Measurements from ENCODE around the gene SLC39A8.

The SLC39A8 gene

GRCh38 chr4:102333787-102334186, 11.5 kb downstream of the SLC39A8 start:
- no peaks in the 10 kb centered on the region for H3K36me3 Mint-ChIP-seq (ENCODE audit: insufficient read depth)
- no peak for DNase-seq
- H3K27me3 Mint-ChIP-seq: no peaks in the 10 kb centered on the region
- no peak overlapping the region for H3K4me3 Mint-ChIP-seq
- no peak overlapping the region for H3K27ac Mint-ChIP-seq
- no peak for ATAC-seq (replicated peaks)
- H3K4me1 Mint-ChIP-seq (ENCODE audit: low read depth in 2 of 2): peaks cover 15 to 26% of the 10 kb centered on the region in 2 donors
- no peaks in the 10 kb centered on the region for H3K9me3 Mint-ChIP-seq

DNA sequence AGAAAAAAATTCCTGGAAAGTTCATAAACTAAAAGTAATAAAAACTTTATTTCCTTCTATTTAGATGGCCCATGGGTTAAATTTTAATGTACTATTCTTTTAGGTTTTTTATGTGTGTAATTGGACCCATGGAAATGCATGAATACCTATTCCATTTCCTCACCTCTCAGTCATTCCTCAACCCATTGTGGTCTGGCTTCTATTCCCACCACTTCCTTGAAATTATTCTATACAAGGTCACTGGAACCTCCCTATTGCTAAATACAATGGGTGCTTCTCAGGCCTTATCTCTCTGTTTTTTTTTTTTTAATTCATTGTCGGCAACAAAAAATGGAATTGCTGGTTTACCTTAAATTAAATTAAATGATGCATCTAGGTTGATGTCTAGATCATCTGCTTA, 17.2 kb downstream of the SLC39A8 start:
- no peak for DNase-seq
- H3K27ac Mint-ChIP-seq: no peak overlapping the region
- no peak overlapping the region for H3K4me3 Mint-ChIP-seq
- ATAC-seq (replicated peaks): no peak
- no peaks in the 10 kb centered on the region for H3K27me3 Mint-ChIP-seq
- H3K36me3 Mint-ChIP-seq (ENCODE audit: insufficient read depth): no peaks in the 10 kb centered on the region
- H3K4me1 Mint-ChIP-seq (ENCODE audit: low read depth in 2 of 2): peaks cover 12 to 20% of the 10 kb centered on the region in 2 donors
- H3K9me3 Mint-ChIP-seq: no peaks in the 10 kb centered on the region

GRCh38 chr4:102326951-102327350, 18.3 kb downstream of the SLC39A8 start:
- H3K27ac Mint-ChIP-seq: no peak overlapping the region
- H3K27me3 Mint-ChIP-seq: no peaks in the 10 kb centered on the region

DNA sequence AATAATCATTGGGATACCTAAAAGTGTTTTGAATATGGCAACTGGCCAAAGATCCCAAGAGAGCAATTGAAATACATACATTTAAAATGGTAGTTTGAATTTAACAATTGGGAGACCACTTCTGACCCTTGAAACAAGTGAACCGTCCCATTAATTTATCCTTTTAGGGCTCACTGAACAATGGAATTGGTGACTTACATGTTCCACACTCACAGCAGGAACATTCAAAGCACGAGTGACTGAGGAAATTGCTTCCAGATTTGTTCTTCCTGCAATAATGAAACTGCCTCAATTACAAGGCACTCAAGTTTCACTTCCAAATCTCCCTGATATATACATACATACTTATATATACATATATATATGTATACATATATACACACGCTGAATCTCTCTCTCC, 20.6 kb downstream of the SLC39A8 start:
- DNase-seq: no peak
- Mint-ChIP-seq H3K27me3 (no peaks in the 10 kb centered on the region), H3K4me1 (ENCODE audit: low read depth in 2 of 2) (peaks cover 6 to 21% of the 10 kb centered on the region in 2 donors)

More at GRCh38 chr4:102326951-102327350, 18.3 kb downstream of the SLC39A8 start:
- peaks cover 9 to 14% of the 10 kb centered on the region in 2 donors for H3K4me1 Mint-ChIP-seq (ENCODE audit: low read depth in 2 of 2)
- no peak overlapping the region for H3K4me3 Mint-ChIP-seq
- H3K9me3 Mint-ChIP-seq: no peaks in the 10 kb centered on the region
- no peaks in the 10 kb centered on the region for H3K36me3 Mint-ChIP-seq (ENCODE audit: insufficient read depth)
- no peak for DNase-seq
- no peak for ATAC-seq (replicated peaks)

DNA sequence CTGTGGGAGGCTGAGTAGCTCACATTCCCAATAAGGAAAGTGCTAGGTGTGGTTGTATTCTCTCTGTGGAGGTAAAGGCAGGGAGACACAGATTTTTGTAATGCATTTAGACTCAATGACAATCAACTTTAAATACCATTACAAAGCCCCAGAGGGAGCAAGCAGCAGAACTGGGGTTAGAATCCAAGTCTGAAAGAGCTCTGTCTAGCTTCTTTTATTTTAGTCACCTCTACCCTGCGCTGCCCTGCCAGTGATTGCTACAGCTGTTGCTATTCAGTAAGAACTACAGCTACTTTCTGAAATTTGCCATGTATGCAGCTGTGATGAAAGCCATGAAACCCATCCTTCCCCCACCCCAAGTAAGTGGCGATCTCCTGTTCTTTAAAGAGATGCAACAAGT, 22.5 kb downstream of the SLC39A8 start:
- H3K9me3 Mint-ChIP-seq: no peaks in the 10 kb centered on the region
- DNase-seq (no peak), ATAC-seq (replicated peaks) (no peak)
- no peaks in the 10 kb centered on the region for H3K27me3 Mint-ChIP-seq
- H3K27ac Mint-ChIP-seq: no peak overlapping the region
- H3K4me1 Mint-ChIP-seq (ENCODE audit: low read depth in 2 of 2): peaks cover 4 to 30% of the 10 kb centered on the region in 2 donors
- no peak overlapping the region for H3K4me3 Mint-ChIP-seq
- peaks cover 5% of the 10 kb centered on the region for H3K36me3 Mint-ChIP-seq (ENCODE audit: insufficient read depth)

More for the DNA sequence above, 20.6 kb downstream of the SLC39A8 start:
- no peak overlapping the region for H3K27ac Mint-ChIP-seq
- no peak for ATAC-seq (replicated peaks)
- H3K9me3 Mint-ChIP-seq: no peaks in the 10 kb centered on the region
- no peak overlapping the region for H3K4me3 Mint-ChIP-seq
- H3K36me3 Mint-ChIP-seq (ENCODE audit: insufficient read depth): peaks cover 5% of the 10 kb centered on the region

DNA sequence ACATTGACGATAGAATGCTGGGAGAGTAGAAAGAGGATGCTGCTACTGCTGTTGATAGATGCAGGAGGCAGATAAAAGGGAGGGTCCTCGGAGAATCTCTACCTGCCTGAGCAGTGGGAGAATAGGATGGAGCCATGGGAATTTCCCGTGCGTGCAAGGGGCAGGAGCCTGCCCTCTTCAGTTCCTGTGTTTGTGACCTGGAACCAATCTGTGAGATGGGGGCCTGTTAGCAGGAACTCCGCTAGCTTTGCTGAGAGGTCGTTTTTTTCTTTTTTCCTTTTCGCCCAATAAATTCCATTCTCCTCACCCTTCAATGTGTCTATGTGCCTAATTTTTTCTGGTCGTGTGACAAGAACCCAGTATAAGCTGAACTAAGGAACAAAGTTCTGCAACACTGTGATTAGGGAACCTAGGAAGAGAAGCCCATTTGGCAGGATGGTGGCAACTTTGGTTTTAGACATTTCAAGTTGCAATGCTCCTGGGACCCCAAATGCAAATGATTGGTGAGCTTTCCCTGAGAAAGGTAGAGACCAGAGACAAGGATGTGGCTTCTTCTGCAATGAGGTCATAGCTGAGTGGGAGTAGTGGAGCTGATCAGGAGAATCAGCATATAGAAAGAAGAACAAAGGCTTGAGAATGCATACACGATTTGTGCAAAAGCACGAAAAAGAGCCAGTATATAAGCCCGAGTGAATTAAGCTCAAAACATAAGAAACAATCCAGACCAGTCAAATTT, 23.9 kb downstream of the SLC39A8 start:
- Mint-ChIP-seq H3K27me3 (no peaks in the 10 kb centered on the region), H3K9me3 (no peaks in the 10 kb centered on the region), H3K4me1 (ENCODE audit: low read depth in 2 of 2) (peaks cover 4 to 26% of the 10 kb centered on the region in 2 donors), H3K27ac (no peak overlapping the region), H3K4me3 (no peak overlapping the region), H3K36me3 (ENCODE audit: insufficient read depth) (peaks cover 5% of the 10 kb centered on the region)
- no peak for DNase-seq
- ATAC-seq (replicated peaks): no peak

GRCh38 chr4:102319594-102319993, 25.7 kb downstream of the SLC39A8 start:
- H3K27ac Mint-ChIP-seq: no peak overlapping the region
- peaks cover 4 to 27% of the 10 kb centered on the region in 2 donors for H3K4me1 Mint-ChIP-seq (ENCODE audit: low read depth in 2 of 2)
- H3K36me3 Mint-ChIP-seq (ENCODE audit: insufficient read depth): peaks cover 5% of the 10 kb centered on the region
- DNase-seq: no peak
- no peak for ATAC-seq (replicated peaks)
- no peaks in the 10 kb centered on the region for H3K27me3 Mint-ChIP-seq
- H3K9me3 Mint-ChIP-seq: no peaks in the 10 kb centered on the region
- H3K4me3 Mint-ChIP-seq: no peak overlapping the region

DNA sequence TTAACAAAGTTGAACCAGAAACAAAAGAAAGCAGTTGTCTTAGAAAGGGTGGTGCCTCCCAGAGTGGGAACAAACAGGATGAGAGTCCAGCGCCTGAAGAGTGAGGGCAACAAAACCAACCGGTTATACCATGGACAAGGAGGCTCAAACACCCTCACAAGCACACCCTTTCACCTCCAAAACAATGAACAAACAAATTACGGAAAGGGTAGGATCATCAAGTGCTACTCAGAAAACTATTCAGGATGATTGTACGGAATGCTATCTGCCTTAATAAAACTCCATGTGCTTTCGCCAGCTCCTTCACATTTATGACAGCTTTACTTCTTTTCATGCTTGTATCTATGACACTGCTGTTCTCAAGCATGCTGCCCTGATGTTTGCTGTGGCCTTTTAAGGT, 26.8 kb downstream of the SLC39A8 start:
- peaks cover 5% of the 10 kb centered on the region for H3K36me3 Mint-ChIP-seq (ENCODE audit: insufficient read depth)
- H3K4me3 Mint-ChIP-seq: no peak overlapping the region
- no peaks in the 10 kb centered on the region for H3K9me3 Mint-ChIP-seq
- no peak for ATAC-seq (replicated peaks)
- H3K27ac Mint-ChIP-seq: no peak overlapping the region
- H3K4me1 Mint-ChIP-seq (ENCODE audit: low read depth in 2 of 2): peaks cover 4 to 34% of the 10 kb centered on the region in 2 donors
- H3K27me3 Mint-ChIP-seq: no peaks in the 10 kb centered on the region
- DNase-seq: no peak

DNA sequence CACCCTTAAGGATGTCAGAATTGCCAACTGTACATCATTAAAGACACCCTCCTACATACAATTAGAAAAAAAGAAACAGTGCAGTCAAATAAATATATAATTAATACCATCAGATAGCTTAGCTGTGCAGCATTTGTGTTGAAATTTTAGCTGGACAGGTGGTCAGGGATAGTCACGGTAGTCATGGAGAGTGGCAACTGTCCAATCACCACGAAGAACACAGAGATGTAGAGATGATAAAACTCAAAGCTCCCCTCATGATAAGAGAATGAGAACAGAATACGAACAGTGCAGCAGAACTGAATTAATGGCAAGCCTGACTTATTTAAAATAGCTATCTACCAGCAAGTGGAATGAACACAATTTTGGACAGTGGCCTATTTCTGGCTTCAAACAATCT, 27.2 kb downstream of the SLC39A8 start:
- peaks cover 5% of the 10 kb centered on the region for H3K36me3 Mint-ChIP-seq (ENCODE audit: insufficient read depth)
- no peak overlapping the region for H3K27ac Mint-ChIP-seq
- H3K4me1 Mint-ChIP-seq (ENCODE audit: low read depth in 2 of 2): peaks cover 2 to 34% of the 10 kb centered on the region in 2 donors
- H3K9me3 Mint-ChIP-seq: no peaks in the 10 kb centered on the region
- H3K27me3 Mint-ChIP-seq: no peaks in the 10 kb centered on the region
- DNase-seq: no peak
- H3K4me3 Mint-ChIP-seq: no peak overlapping the region
- no peak for ATAC-seq (replicated peaks)

DNA sequence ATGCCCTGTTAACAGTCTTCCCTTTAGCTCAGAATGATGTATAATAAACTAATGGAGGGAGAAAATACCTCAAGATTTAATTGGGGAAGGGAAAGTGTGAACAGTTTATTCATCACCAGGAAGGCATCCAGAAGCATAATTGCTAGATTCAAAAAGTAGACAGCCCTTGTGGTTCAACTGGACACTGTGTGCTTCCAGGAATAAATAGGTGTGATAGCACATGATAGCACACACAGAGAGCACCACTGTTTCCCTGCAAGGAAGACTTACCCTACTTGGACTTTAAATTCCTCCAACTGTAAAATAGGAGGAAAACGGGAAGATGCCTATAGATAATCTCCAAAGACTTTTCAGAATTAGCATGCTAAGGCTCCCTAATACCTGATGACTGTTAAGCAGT, 27.8 kb downstream of the SLC39A8 start:
- no peaks in the 10 kb centered on the region for H3K9me3 Mint-ChIP-seq
- no peak for DNase-seq
- no peak for ATAC-seq (replicated peaks)
- no peak overlapping the region for H3K4me3 Mint-ChIP-seq
- H3K4me1 Mint-ChIP-seq (ENCODE audit: low read depth in 2 of 2): peaks cover 2 to 32% of the 10 kb centered on the region in 2 donors
- no peak overlapping the region for H3K27ac Mint-ChIP-seq
- peaks cover 5% of the 10 kb centered on the region for H3K36me3 Mint-ChIP-seq (ENCODE audit: insufficient read depth)
- H3K27me3 Mint-ChIP-seq: no peaks in the 10 kb centered on the region

- H3K36me3 Mint-ChIP-seq (ENCODE audit: insufficient read depth): peaks cover 5% of the 10 kb centered on the region
Observed at GRCh38 chr4:102316585-102316984, 28.7 kb downstream of the SLC39A8 start.

GRCh38 chr4:102315532-102315931, 29.8 kb downstream of the SLC39A8 start:
- no peak for DNase-seq
- Mint-ChIP-seq H3K4me3 (no peak overlapping the region), H3K27ac (no peak overlapping the region), H3K9me3 (no peaks in the 10 kb centered on the region), H3K27me3 (no peaks in the 10 kb centered on the region), H3K4me1 (ENCODE audit: low read depth in 2 of 2) (peaks cover 0 to 26% of the 10 kb centered on the region in 2 donors), H3K36me3 (ENCODE audit: insufficient read depth) (no peaks in the 10 kb centered on the region)
- no peak for ATAC-seq (replicated peaks)

More at GRCh38 chr4:102316585-102316984, 28.7 kb downstream of the SLC39A8 start:
- H3K27ac Mint-ChIP-seq: no peak overlapping the region
- no peaks in the 10 kb centered on the region for H3K27me3 Mint-ChIP-seq
- no peaks in the 10 kb centered on the region for H3K9me3 Mint-ChIP-seq
- DNase-seq (no peak), ATAC-seq (replicated peaks) (no peak)
- H3K4me1 Mint-ChIP-seq (ENCODE audit: low read depth in 2 of 2): peaks cover 1 to 35% of the 10 kb centered on the region in 2 donors
- no peak overlapping the region for H3K4me3 Mint-ChIP-seq

DNA sequence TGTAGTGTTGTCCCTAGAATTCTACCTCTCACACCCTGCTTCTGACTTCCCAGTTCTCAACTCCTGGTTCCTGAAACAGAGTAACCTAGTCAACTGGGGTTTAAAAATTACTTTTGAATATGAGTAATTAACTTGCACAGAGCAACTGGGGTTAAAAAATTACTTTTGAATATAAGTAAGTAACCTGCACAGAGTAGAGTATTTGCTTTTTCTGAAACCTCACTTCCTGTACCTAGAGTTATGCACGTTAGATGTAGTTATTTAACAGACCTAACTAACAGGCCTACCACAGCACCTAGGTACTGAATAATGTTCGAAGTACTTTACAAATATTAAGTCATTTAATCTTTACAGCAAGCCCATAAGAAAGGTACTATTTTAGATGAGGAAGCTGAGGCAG, 32.9 kb downstream of the SLC39A8 start:
- Mint-ChIP-seq H3K27ac (no peak overlapping the region), H3K4me3 (no peak overlapping the region), H3K27me3 (no peaks in the 10 kb centered on the region), H3K9me3 (no peaks in the 10 kb centered on the region), H3K36me3 (ENCODE audit: insufficient read depth) (no peaks in the 10 kb centered on the region), H3K4me1 (ENCODE audit: low read depth in 2 of 2) (peaks cover 0 to 14% of the 10 kb centered on the region in 2 donors)
- DNase-seq (no peak), ATAC-seq (replicated peaks) (no peak)

DNA sequence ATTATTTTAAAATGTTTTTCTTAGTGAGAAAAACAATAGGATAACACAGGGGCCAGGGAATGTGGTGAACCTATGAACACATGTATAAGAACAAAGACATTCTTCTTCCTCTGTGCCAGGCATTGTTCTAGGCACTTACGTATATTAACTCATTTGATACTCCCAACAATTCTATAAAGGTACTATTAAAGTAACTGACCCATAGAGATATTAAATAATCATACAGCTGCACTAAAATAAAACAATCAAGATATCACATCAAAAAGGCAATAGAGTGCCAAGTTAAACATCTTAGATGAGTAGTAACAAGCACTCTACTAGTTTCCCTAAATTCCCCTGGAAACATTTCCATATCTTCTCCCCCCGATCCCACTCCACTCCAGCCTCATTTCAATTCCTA, 33.4 kb downstream of the SLC39A8 start:
- Mint-ChIP-seq H3K27me3 (no peaks in the 10 kb centered on the region), H3K4me3 (no peak overlapping the region), H3K4me1 (ENCODE audit: low read depth in 2 of 2) (peaks cover 0 to 14% of the 10 kb centered on the region in 2 donors), H3K9me3 (no peaks in the 10 kb centered on the region), H3K27ac (no peak overlapping the region), H3K36me3 (ENCODE audit: insufficient read depth) (no peaks in the 10 kb centered on the region)
- no peak for DNase-seq
- ATAC-seq (replicated peaks): no peak

Data from effector memory CD8-positive, alpha-beta T cell (primary cell).